H1 (cell line): ENCODE results near the gene EIPR1. TPM values are rescaled to one million over a fixed set of nuclear protein-coding genes. Genes with fewer than 3 reads are reported as not detected.
A peak's percentile ranks its signal among the peaks of the same experiment; 100 is the strongest.

Experiments
- CTCF ChIA-PET: fragments of 300-600 bp; sonication (Branson Sonifier 250); formaldehyde crosslinking; loops from one replicate; lab custom pipeline; 2021; ENCODE audit not compliant: partially characterized antibody; lab: Charles Lee
- POLR2A ChIA-PET: fragments of 300-600 bp; sonication (Branson Sonifier 250); formaldehyde crosslinking; loops from one replicate; lab custom pipeline; 2021; ENCODE audit warnings: inconsistent platforms; ENCODE audit not compliant: partially characterized antibody; lab: Charles Lee
- DNase-seq, 2 experiments: peaks; one replicate each; pipeline versions ENCODE4 v3.0.0 to v3.0.0-alpha.2; 2010 to 2022; ENCODE audit warnings: low spot score in 2 of 2, low read depth in 1 of 2, mixed read lengths in 1 of 2
- FAIRE-seq: peaks from 2 replicates; lab custom pipeline; 2011; peaks lifted over from hg19 to GRCh38; lab: Jason Lieb, UNC
- H2AFZ ChIP-seq: 2 replicates; pipeline ENCODE4 v1.8.1; 2012; ENCODE audit warnings: low read length, inconsistent platforms
- H2AK5ac ChIP-seq: 2 replicates; pipeline ENCODE4 v1.6.1; 2013; ENCODE audit warnings: low read depth, low read length
- H2BK120ac ChIP-seq: replicated peaks from 2 replicates; pipeline ENCODE3; 2013; ENCODE audit warnings: low read depth, low read length, inconsistent platforms
- H2BK12ac ChIP-seq: 2 replicates; pipeline ENCODE4 v1.6.1; 2013; ENCODE audit warnings: low read depth, low read length
- H2BK15ac ChIP-seq: 2 replicates; pipeline ENCODE4 v1.6.1; 2013; ENCODE audit warnings: low read length
- H2BK20ac ChIP-seq: 2 replicates; pipeline ENCODE4 v1.6.1; 2013; ENCODE audit warnings: low read length
- H2BK5ac ChIP-seq: 2 replicates; pipeline ENCODE4 v1.6.1; 2013; ENCODE audit warnings: low read depth, low read length
- H3K14ac ChIP-seq: 2 replicates; pipeline ENCODE4 v1.6.1; 2013; ENCODE audit warnings: inconsistent platforms; ENCODE audit not compliant: insufficient read length
- H3K18ac ChIP-seq: 2 replicates; pipeline ENCODE4 v1.6.1; 2013; ENCODE audit warnings: low read length; ENCODE audit errors: extremely low read depth
- H3K23ac ChIP-seq: 2 replicates; pipeline ENCODE4 v1.6.1; 2013; ENCODE audit warnings: inconsistent platforms; ENCODE audit not compliant: insufficient read length
- H3K23me2 ChIP-seq: 2 replicates; pipeline ENCODE4 v1.6.1; 2013; ENCODE audit warnings: low read depth, low read length
- H3K27ac ChIP-seq: 2 replicates; pipeline ENCODE4 v1.6.1; 2011; ENCODE audit warnings: low read depth, low read length, inconsistent platforms
- H3K27me3 ChIP-seq, 4 experiments: replicated peaks in 1 of 4; 1 replicate in 1 of 4; 2 replicates in 3 of 4; pipeline versions ENCODE4 v1.6.1 to v1.8.1; 2011 to 2013; ENCODE audit warnings: low read length in 3 of 4, mild to moderate bottlenecking in 3 of 4, inconsistent platforms in 2 of 4, mixed read lengths in 2 of 4, moderate library complexity in 1 of 4; ENCODE audit not compliant: control insufficient read depth in 3 of 4, insufficient read depth in 3 of 4; ENCODE audit errors: extremely low read depth in 1 of 4
- H3K36me3 ChIP-seq, 4 experiments: 2 replicates each; pipeline versions ENCODE4 v1.6.1 to v1.8.1; 2011 to 2013; ENCODE audit warnings: mild to moderate bottlenecking in 4 of 4, low read length in 3 of 4, moderate library complexity in 2 of 4, control low read depth in 1 of 4, inconsistent platforms in 1 of 4; ENCODE audit not compliant: insufficient read depth in 4 of 4, control insufficient read depth in 2 of 4
- H3K4ac ChIP-seq: replicated peaks from 2 replicates; pipeline ENCODE3; 2013; ENCODE audit warnings: low read length, low read depth, mixed read lengths, inconsistent platforms; ENCODE audit not compliant: insufficient read length
- H3K4me1 ChIP-seq, 4 experiments: replicated peaks in 1 of 4; 1 replicate in 1 of 4; 2 replicates in 3 of 4; pipeline versions ENCODE4 v1.6.1 to v1.8.1; 2011 to 2013; ENCODE audit warnings: low read length in 3 of 4, inconsistent platforms in 2 of 4, mixed read lengths in 1 of 4; ENCODE audit not compliant: insufficient read depth in 4 of 4, control insufficient read depth in 3 of 4
- H3K4me2 ChIP-seq, 2 experiments: 2 replicates each; pipeline versions ENCODE4 v1.6.1 to v1.8.1; 2011 to 2013; ENCODE audit warnings: low read depth in 2 of 2, low read length in 2 of 2, control low read depth in 1 of 2, inconsistent platforms in 1 of 2, mild to moderate bottlenecking in 1 of 2; ENCODE audit not compliant: insufficient read depth in 1 of 2
- H3K4me3 ChIP-seq, 4 experiments: fragments of 200-600, 300-600 bp in 1 of 4; sonication (generic), shearing (Covaris generic), sonication (Bioruptor Twin) in 1 of 4; 2 replicates each; pipeline versions ENCODE4 v1.5.1 to v1.8.1; 2011 to 2016; ENCODE audit warnings: low read length in 4 of 4, low read depth in 3 of 4, control low read depth in 2 of 4, inconsistent platforms in 2 of 4, mild to moderate bottlenecking in 2 of 4, mixed read lengths in 1 of 4, moderate library complexity in 1 of 4; ENCODE audit not compliant: insufficient read depth in 2 of 4; ENCODE audit errors: extremely low read depth in 1 of 4
- H3K56ac ChIP-seq: replicated peaks from 2 replicates; pipeline ENCODE3; 2013; ENCODE audit warnings: low read depth, mild to moderate bottlenecking, mixed read lengths, low read length, inconsistent platforms; ENCODE audit not compliant: insufficient read length
- H3K79me1 ChIP-seq: 2 replicates; pipeline ENCODE4 v1.6.1; 2013; ENCODE audit warnings: low read depth, low read length, control low read depth
- H3K79me2 ChIP-seq, 2 experiments: 2 replicates each; pipeline versions ENCODE4 v1.6.1 to v1.8.1; 2012 to 2013; ENCODE audit warnings: low read length in 2 of 2, mild to moderate bottlenecking in 2 of 2, inconsistent platforms in 1 of 2; ENCODE audit not compliant: insufficient read depth in 2 of 2, control insufficient read depth in 1 of 2
- H3K9ac ChIP-seq, 4 experiments: replicated peaks in 1 of 4; 1 replicate in 1 of 4; 2 replicates in 3 of 4; pipeline versions ENCODE4 v1.6.1 to v1.8.1; 2011 to 2013; ENCODE audit warnings: low read depth in 3 of 4, low read length in 3 of 4, control low read depth in 2 of 4, mild to moderate bottlenecking in 2 of 4, moderate library complexity in 2 of 4, inconsistent platforms in 1 of 4; ENCODE audit errors: extremely low read depth in 1 of 4
- H3K9me3 ChIP-seq, 2 experiments: 2 replicates each; pipeline versions ENCODE4 v1.6.1 to v1.8.1; 2012 to 2013; ENCODE audit warnings: mild to moderate bottlenecking in 2 of 2, moderate library complexity in 2 of 2, control low read depth in 1 of 2, inconsistent platforms in 1 of 2, low read depth in 1 of 2, low read length in 1 of 2, mixed read lengths in 1 of 2; ENCODE audit not compliant: insufficient read depth in 2 of 2
- H4K20me1 ChIP-seq, 2 experiments: replicated peaks in 1 of 2; 2 replicates each; pipeline versions ENCODE3 to v1.8.1; 2011 to 2013; ENCODE audit warnings: inconsistent platforms in 2 of 2, low read length in 2 of 2, mild to moderate bottlenecking in 1 of 2; ENCODE audit not compliant: insufficient read depth in 2 of 2, control insufficient read depth in 1 of 2
- H4K5ac ChIP-seq: 2 replicates; pipeline ENCODE4 v1.6.1; 2013; ENCODE audit warnings: low read length, low read depth, mixed read lengths, inconsistent platforms; ENCODE audit not compliant: insufficient read length
- H4K8ac ChIP-seq: 2 replicates; pipeline ENCODE4 v1.8.0; 2013; ENCODE audit warnings: mild to moderate bottlenecking, moderate library complexity, low read length, inconsistent platforms; ENCODE audit not compliant: insufficient read depth; ENCODE audit errors: extremely low read depth
- H4K91ac ChIP-seq: replicated peaks from 2 replicates; pipeline ENCODE3; 2013; ENCODE audit warnings: low read length, mixed read lengths, inconsistent platforms; ENCODE audit not compliant: insufficient read length
- CHD1 ChIP-seq: IDR thresholded peaks from 2 replicates; pipeline ENCODE4 v1.6.1; 2012; ENCODE audit warnings: low read depth, low read length, improper control_type of control experiment
- E2F6 ChIP-seq: IDR thresholded peaks from 2 replicates; pipeline ENCODE4 v1.6.1; 2012; ENCODE audit warnings: inconsistent platforms
- FOSL1 ChIP-seq: IDR thresholded peaks from 2 replicates; pipeline ENCODE4 v1.6.1; 2011; ENCODE audit warnings: mild to moderate bottlenecking, low read depth, low read length, moderate library complexity; ENCODE audit not compliant: insufficient read depth
- KDM5A ChIP-seq: fragments of 200-600 bp; IDR thresholded peaks from 2 replicates; pipeline ENCODE4 v1.7.1; 2012; ENCODE audit warnings: mild to moderate bottlenecking, low read length, inconsistent platforms, mixed read lengths
- SAP30 ChIP-seq: fragments of 300-600 bp; sonication (generic); IDR thresholded peaks from 2 replicates; pipeline ENCODE4 v1.7.1; 2012; ENCODE audit warnings: low read length, moderate library complexity, mild to moderate bottlenecking, inconsistent platforms; ENCODE audit not compliant: insufficient read depth, insufficient replicate concordance
- SIN3A ChIP-seq, 2 experiments: IDR thresholded peaks in 1 of 2; conservative IDR thresholded peaks in 1 of 2; 2 replicates each; pipeline ENCODE4 v1.6.1; 2011 to 2012; ENCODE audit warnings: low read length in 2 of 2, improper control_type of control experiment in 1 of 2, low read depth in 1 of 2, mild to moderate bottlenecking in 1 of 2
- SRF ChIP-seq: IDR thresholded peaks from 2 replicates; pipeline ENCODE4 v1.6.1; 2011; ENCODE audit warnings: mild to moderate bottlenecking, low read depth, low read length, moderate library complexity
- TAF7 ChIP-seq: optimal IDR thresholded peaks from 2 replicates; pipeline ENCODE3; 2011; ENCODE audit warnings: low read depth, mild to moderate bottlenecking, inconsistent platforms, low read length, moderate library complexity, borderline replicate concordance
- TCF12 ChIP-seq: IDR thresholded peaks from 2 replicates; pipeline ENCODE4 v1.6.1; 2011; ENCODE audit warnings: low read depth, mild to moderate bottlenecking, low read length
- USF2 ChIP-seq: IDR thresholded peaks from 2 replicates; pipeline ENCODE4 v1.6.1; 2011; ENCODE audit warnings: low read length, improper control_type of control experiment
- WGBS, 2 experiments: shearing (Covaris generic) in 1 of 2; methylation state at CpG; one replicate each; pipeline versions ENCODE4 v1.1.6 to v1.1.7; 2013 to 2015; ENCODE audit warnings: low lambda C conversion rate in 2 of 2, mixed read lengths in 2 of 2, inconsistent platforms in 1 of 2, low coverage in 1 of 2, missing lambda C conversion rate in 1 of 2; ENCODE audit not compliant: insufficient replicate concordance in 2 of 2, insufficient coverage in 1 of 2, insufficient read length in 1 of 2; ENCODE audit errors: extremely low coverage in 1 of 2, missing lambda C conversion rate in 1 of 2; 5-methylcytosine and 5-hydroxymethylcytosine counted together
- polyA plus RNA-seq, 7 experiments: library from polyadenylated mRNA; depleted of rRNA in 3 of 7; stranded (reverse) in 5 of 7; unstranded in 2 of 7; fragments of >200 nt in 5 of 7; fragments of 200-250 nt in 2 of 7; gene quantifications; 1 replicate in 5 of 7; 2 replicates in 1 of 7; 4 replicates in 1 of 7; pipeline versions ENCODE4 v1.2.1 to v1.2.3, GENCODE V29; 2011 to 2013; ENCODE audit warnings: missing spikeins in 2 of 7, mixed read lengths in 2 of 7
- total RNA-seq: library from RNA; stranded (reverse); fragmentation: NEBNext Ultra II Directional; extraction: Animal tissue kit (Norgen Biotek cat#: 25700); gene quantifications from 2 replicates; pipeline ENCODE4 v1.2.1, GENCODE V29; 2021

The EIPR1 gene
- total and polyA plus RNA-seq, 2 of the 8 experiments (the other 6 are each of a cell fraction or from before 2014, with no cell fraction given): 26.3 to 56.4 TPM

DNA sequence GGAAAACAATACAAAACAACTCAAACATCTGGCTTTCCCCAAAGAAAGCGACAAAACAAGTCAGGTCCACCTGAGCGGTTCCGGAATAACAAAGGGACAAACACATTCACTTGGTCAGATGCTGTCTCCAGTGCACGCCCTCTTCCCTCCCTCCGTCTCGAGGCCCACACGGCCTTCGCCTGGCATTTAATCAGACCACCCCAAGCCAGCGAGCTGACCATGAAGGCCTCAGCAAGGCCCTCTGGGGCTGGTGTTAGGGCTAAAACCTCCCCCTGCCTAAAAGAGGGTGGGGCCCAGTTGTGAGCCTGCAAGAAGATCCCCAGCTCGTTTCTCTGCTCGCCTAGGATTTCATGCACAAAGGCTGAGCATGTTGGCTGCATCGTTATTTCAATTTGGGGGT is 180.3 kb downstream of the EIPR1 start:
- no peak overlapping the region for H3K27ac ChIP-seq
- peaks cover under 1 to 7% (median 1%) of the 10 kb centered on the region in 4 experiments; a peak in 5 of 8 replicates for H3K36me3 ChIP-seq
- no peaks in the 10 kb centered on the region for H3K23me2 ChIP-seq
- no peak overlapping the region for H3K4ac ChIP-seq
- H3K14ac ChIP-seq: no peak overlapping the region
- FAIRE-seq (no peak), DNase-seq (no peak)
- H2AFZ ChIP-seq: no peak overlapping the region
- no peak overlapping the region for H4K5ac ChIP-seq
- H3K4me2 ChIP-seq: no peak overlapping the region
- peaks cover 4 to 16% (median 7%) of the 10 kb centered on the region in 4 experiments for H3K4me1 ChIP-seq
- 75% methylated on average over 12 of the region's 12 CpGs; no CpG with 5 or more reads in 1 of the 2 experiments for WGBS, 2 experiments
- H2BK12ac ChIP-seq: 0 out of 2 replicates have a peak overlapping the region, but pooled peaks have one; percentile 27
- ChIA-PET CTCF (interaction anchor here (0.8 to 1.8 kb wide), 11 partner anchors 8 to 226 kb away, joined by 3 to 10 read pairs (median 3); partner anchors contain the start of gene TRAPPC12), POLR2A (no interaction called here)
- H2BK120ac ChIP-seq: no peak overlapping the region
- no peak overlapping the region for H3K4me3 ChIP-seq
- no peak overlapping the region; the same call in 1 of the 2 replicates for H3K18ac ChIP-seq
- TF ChIP-seq TAF7 (no peak), CHD1 (no peak), TCF12 (no peak), SAP30 (no peak), USF2 (no peak), SIN3A (conservative IDR thresholded peaks at IDR 0.05 in 1 of 2, IDR thresholded peaks at IDR 0.05 in 1 of 2; ENCODE audit: low read depth in 1 of 2, low read length in 2 of 2) (no peak), FOSL1 (no peak), E2F6 (no peak), KDM5A (no peak), SRF (no peak)
- no peak overlapping the region for H3K56ac ChIP-seq
- no peak overlapping the region for H4K8ac ChIP-seq
- no peak overlapping the region; a peak in 2 of 7 replicates for H3K9ac ChIP-seq
- no peaks in the 10 kb centered on the region for H3K79me2 ChIP-seq
- H4K91ac ChIP-seq: no peak overlapping the region
- H2BK5ac ChIP-seq: peak overlapping the region; percentile 35; the same call in 1 of the 2 replicates
- no peak overlapping the region for H2BK20ac ChIP-seq
- H3K79me1 ChIP-seq: no peaks in the 10 kb centered on the region; the same call in none of the 2 replicates
- no peak overlapping the region for H2BK15ac ChIP-seq
- no peaks in the 10 kb centered on the region; a peak in 2 of 7 replicates for H3K27me3 ChIP-seq
- no peaks in the 10 kb centered on the region for H4K20me1 ChIP-seq
- H3K9me3 ChIP-seq: peaks cover 0 to 4% of the 10 kb centered on the region in 2 experiments; a peak in 1 of 4 replicates
- no peak overlapping the region for H3K23ac ChIP-seq
- no peak overlapping the region for H2AK5ac ChIP-seq
